ENCODE data around the gene NUAK2. TPM values are rescaled to one million over a fixed set of nuclear protein-coding genes. Genes with fewer than 3 reads are reported as not detected.

Gene NUAK2
- polyA plus RNA-seq, 1 donor from 2014 or later, result 1.4 TPM

Small RNAs within 50 kb of the gene (small RNA-seq; reads per million reads assigned to genes)
- gene SNRPGP10, result 0 to 0.03 (median 0) reads per million in 3 experiments

Other genes starting within 250 kb of the NUAK2 start
- gene TMEM81, start 237.3 kb downstream of the NUAK2 start, polyA plus RNA-seq, result 7.7 and 10.1 TPM in 2 replicates
- gene RBBP5, start 199.8 kb downstream of the NUAK2 start, polyA plus RNA-seq, result 17.0 and 24.2 TPM in 2 replicates
- gene DSTYK, start 110.0 kb downstream of the NUAK2 start, polyA plus RNA-seq, result 10.7 and 12.1 TPM in 2 replicates
- 32.2 and 34.4 TPM in 2 replicates for gene TMCC2, start 93.8 kb downstream of the NUAK2 start, polyA plus RNA-seq
- 7.7 and 11.7 TPM in 2 replicates for gene KLHDC8A, start 35.2 kb upstream of the NUAK2 start, polyA plus RNA-seq
- 62.8 and 67.6 TPM in 2 replicates for gene LEMD1, start 100.3 kb upstream of the NUAK2 start, polyA plus RNA-seq
- gene BLACAT1, start 134.3 kb upstream of the NUAK2 start, polyA plus RNA-seq, result 5.6 and 6.0 TPM in 2 replicates
- not detected in 2 replicates for gene CDK18, start 182.9 kb upstream of the NUAK2 start, polyA plus RNA-seq